ENCODE results near the gene DNAJC4.

- TF ChIP-seq CTCF (IDR thresholded peaks at IDR 0.05), result no peak
- peak; percentile 27 to 58 for TF ChIP-seq POLR2A (IDR thresholded peaks at IDR 0.05)
- peak; percentile 63 to 76 (median 70) for TF ChIP-seq POLR2AphosphoS5 (IDR thresholded peaks at IDR 0.05)
- TF ChIP-seq EP300 (IDR thresholded peaks at IDR 0.05), result no peak
Measured at GRCh38 chr11:64230171-64230984, at the start of gene DNAJC4.

Measured in sigmoid colon (tissue), 4 donors.